ENCODE results near the gene NYNRIN.
A peak's percentile ranks its signal among the peaks of the same experiment; 100 is the strongest.
"Not testable (repeated sequence)": the region's sequence is repeated elsewhere in the genome, so short reads cannot be mapped to it uniquely, and the experiment has no call there.

Gene NYNRIN

GRCh38 chr14:24369907-24370687 lies 28.7 kb upstream of the NYNRIN start:
- no peak for DNase-seq

- DNase-seq, result no peak
Measured at GRCh38 chr14:24370748-24371147, 28.1 kb upstream of the NYNRIN start.

- DNase-seq, result not testable (repeated sequence)
Measured at GRCh38 chr14:24371605-24372004, 27.2 kb upstream of the NYNRIN start.

- peak; percentile 5 for DNase-seq
Measured at GRCh38 chr14:24372701-24373416, 25.9 kb upstream of the NYNRIN start.

GRCh38 chr14:24376448-24377070 lies 22.2 kb upstream of the NYNRIN start:
- DNase-seq, result no peak

DNA sequence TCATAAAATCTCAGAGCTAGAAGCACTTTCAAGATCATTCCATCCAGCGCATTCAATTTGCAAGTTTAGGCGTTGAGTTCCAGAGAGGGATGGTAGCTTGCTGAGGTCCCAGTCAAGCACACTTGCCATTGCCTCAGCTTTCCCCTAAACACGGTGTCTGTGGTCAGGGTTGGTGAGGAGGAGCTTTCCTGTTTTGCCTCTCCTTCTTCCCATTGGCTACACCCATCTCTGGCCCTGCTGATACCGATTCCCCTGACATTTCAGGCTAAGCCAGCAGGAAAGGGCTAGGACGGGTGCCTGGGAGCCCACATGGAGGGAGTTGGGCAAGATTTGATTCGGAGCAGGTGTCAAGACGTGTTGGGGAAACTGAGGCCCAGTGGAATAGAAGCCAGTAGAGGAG lies 21.7 kb upstream of the NYNRIN start:
- DNase-seq, result no peak

DNA sequence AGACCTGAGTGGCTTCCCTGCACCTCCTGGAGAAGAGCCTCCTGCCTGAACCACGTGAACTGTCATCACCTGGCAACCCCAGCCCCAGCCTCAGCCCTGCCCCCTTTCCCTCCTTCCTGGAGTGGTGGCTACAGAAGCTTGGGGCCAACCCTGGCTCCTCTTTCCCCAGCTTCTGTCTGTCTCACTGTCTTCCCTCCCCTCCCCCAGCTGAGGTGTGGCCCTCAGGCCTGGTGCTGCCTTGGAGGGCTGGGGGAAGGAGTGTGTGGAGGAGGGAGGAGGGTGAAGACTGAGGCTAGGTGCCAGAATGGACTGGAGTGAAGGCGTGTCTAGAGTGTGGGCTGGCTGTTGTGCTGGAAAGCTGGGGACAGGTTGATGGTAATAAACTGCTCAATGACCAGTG lies 21.1 kb upstream of the NYNRIN start:
- no peak for DNase-seq

DNA sequence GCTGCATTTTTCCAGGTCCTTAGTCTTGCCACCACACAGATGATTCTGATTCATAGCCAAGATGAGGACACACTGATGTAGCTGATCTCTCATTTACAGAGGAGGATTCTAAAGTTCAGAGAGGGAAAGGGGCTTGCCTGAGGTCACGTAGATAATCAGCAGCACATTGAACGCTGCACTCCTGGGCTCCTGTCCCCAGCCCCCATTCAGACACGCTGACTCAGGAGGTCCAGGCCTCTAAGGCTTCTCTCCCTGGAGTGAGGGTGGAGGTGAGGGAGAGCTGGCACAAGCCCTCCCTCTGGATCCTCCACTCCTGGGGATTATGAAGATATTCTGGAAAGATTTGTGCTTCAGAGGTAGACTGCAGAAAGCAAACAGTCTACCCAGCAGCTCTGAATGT lies 20.5 kb upstream of the NYNRIN start:
- DNase-seq, result no peak

DNA sequence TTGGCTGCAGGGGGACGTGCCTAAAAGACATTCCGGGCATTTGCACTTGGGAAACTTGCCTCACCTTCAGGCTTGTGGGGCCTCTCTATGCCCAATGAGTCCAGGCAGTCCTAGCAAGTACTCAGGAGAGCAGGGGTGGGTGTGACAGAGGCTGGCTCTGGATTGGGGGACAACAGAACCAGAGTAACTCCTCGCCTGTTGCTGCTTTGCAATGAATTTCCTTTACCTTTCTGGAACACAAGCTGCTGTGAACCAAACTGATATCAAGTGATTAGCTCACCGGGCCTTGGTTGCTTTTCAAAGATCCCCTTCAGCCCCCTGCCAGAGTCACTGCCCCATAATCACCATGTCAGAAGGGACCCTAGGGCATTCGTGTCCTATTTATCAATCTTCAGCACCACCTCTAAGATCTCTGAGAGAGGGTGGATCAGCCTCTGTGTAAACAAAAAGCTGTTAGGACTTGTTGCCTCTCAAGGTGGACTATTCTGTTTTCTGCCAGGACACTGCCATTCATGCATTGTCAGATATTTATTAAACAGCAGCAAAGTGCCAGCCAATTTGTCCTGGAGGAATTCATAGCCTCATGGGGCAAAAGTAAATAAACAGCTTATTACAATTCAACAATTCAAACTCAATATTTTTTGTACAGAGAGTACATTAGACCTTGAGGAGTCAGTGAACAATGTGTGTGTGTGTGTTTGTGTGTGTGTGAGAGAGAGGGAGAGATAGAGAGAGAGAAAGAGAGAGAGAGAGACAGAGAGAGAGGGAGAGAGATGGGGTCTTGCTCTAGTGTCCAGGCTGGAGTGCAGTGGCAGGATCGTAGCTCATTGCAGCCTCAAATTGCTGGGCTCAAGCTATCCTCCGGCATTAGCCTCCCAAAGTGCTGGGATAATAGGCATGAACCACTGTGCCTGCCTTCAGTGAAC lies 19.6 kb upstream of the NYNRIN start:
- DNase-seq, result no peak

DNA sequence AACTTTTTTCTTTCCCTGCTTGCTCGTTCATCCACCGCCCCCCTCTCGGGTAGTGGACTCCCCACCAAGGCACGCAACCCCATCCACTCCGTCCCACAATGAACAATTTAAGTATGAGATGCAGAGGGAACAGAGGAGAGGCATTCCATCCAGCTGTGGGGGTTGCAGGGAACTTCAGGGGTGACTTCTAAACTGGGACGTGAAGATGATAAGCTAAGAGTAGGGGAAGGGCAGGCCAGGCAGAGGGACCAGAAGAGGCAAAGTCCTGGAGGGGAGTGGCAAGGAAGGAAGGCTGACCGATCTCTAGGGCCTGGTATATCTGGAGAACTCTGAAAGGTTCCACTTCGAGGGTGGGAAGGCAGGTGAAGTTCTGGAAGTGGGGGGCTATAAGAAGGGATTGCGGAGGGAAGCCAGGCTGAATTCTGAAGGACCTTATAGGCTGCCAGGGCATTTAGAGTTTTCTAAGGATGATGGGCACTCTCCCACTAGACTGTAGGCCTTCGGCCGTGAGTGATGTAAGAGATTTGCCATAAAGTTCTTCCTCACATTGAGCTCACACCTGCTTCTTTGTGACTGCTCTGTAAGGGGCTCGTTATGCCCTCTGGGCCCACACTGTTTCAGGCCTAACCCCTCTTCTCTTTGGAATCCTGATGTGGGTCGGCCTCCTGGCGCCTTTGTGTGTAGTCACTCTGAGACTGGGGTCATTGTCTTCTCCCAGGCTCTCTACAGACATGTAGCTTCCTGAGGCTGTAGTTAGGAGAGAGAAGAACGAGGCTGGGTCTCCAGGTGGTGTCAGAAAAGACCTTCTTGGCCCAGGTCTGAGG lies 18.7 kb upstream of the NYNRIN start:
- no peak for DNase-seq

DNA sequence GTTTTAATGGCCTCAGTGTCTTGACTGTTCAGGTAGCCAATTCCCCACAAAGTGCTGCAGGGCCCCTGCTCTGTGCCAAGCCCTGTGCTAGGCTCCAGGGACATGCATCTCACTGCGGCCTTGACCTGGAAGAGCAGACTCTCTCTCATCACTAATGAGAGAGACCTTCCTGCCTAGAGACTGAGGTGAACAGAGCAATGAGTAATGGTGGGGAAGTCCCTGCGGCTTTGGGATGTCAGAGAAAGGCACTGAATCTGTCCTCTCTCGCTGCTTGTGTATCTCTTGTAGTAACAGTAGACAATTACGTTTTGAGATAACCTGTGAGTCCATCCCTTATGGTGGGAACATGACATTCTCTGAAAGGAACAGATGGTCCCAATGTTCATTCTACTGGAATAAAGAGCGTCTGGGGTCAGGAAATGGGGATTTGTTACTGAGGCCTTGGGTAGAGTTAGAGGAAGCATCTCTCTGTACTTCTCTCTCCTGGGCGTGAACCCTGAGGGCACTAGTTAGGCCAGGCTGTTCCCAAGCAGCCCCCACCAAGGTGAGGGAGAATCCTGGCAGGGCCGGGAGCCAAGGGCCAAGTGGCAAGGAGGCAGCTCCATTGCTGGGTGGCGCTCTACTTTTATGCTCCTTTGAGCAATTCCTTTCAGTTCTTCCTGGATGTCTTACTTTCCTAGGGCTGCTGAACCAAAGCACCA lies 17.3 kb upstream of the NYNRIN start:
- no peak for DNase-seq

DNA sequence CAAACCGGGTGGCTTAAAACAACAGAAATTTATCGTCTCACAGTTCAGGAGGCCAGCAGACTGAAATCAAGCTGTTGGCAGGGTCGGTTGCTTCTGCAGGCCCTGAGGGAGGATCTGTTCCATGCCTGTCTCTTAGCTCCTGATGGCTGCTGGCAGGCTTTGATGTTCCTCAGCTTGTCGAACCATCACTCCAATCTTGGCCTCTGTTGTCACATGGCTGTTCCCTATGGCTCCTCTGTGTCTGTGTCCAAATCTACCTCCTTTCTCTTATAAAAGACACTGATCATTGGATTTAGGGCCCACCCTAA lies 16.8 kb upstream of the NYNRIN start:
- no peak for DNase-seq

DNA sequence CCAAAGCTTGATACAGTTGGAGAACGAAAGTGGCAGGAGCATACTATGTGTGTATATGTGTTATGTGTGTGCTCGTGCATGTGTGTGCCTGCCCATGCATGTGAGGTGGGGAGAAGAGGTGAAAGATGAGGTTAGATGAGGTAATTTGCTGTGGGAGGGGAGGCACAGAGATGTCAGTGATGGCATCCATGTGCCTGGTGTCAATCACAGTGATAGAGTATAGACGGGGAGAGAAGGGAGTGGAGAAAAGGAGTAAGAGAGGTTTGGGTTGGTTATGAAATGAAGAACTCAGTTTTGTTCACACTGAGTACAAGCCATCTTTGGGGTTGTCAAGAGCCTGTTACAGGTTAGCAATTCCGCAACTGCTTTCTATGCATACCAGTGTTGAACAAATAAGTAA lies 14.6 kb upstream of the NYNRIN start:
- DNase-seq, result no peak

DNA sequence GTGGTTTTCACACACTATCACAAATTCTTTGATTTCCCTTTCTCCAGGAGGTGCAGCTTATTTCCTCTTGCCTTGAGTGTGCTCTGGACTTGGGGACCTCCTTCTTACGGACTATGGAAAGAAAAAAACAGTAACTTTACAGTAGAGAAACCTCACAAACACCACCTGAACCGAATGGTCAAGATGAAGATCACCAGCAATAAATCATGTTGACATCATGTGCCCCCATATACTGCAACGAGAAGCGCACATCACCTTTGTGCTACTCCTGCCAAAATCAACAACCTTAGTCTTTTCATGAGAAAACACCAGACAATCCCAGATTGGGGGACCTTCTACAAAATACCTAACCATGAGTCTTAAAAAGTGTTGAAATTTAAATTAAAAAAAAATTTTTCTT lies 13.3 kb upstream of the NYNRIN start:
- no peak for DNase-seq

DNA sequence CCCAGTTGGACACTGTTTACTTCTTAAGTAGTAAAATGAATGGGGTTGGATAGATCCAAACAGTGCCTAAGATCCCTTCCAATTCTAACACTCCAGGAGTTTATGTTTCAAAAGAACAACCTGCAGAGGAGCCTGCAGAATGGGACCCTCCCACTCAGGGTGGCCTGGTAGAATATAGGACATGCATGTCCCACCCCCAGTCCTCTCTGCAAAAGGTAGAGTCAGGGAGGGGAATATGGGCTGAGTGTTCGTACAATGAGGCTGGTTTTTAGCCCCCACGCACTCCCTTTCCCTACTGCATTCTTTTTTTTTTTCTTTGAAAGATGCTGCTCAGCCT lies 11.8 kb upstream of the NYNRIN start:
- DNase-seq, result no peak

DNA sequence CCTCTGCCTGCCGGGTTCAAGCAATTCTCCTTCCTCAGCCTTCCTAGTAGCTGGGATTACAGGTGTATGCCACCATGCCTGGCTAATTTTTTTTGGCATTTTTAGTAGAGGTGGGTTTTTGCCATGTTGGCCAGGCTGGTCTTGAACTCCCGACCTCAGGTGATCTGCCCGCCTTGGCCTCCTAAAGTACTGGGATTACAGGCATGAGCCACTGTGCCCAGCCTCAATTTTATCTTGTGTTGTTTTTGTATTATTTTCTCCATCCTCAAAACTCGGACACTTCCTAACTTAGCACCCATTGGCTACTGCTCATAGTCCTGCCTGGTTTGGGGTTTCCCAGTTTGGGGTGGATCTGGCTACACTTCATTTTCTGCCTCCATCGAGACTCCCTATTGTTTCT lies 11.2 kb upstream of the NYNRIN start:
- DNase-seq, result not testable (repeated sequence)

DNA sequence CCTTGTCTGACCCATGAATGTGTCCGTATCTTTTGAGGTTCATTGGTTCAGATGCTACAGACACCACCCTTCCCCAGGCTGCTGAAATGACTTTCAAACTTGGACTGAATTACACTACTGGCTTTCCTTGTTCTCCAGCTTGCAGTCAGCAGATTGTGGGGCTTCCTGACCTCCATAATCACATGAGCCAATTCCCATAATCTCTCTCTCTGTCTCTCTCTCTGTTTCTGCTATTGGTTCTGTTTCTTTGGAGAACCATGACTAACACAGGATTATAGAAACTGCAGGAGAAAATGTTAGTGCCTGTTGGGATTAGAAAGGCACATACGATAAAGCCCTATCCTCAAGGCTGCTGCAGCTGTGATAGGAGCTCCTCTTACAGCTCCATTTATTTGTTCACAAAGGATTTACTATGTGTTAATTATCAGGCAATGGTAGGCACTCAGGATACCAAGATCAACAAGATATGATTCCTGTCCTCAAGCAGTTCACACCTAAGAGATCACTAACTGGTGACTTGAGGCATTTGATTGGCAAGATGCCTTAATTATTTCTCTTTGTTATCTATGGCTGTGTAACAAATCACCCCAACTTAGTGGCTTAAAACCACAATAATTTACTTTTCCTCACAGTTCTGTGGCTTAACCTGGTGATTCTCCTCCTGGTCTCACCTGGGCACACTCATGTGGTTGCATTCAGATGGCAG lies 10.2 kb upstream of the NYNRIN start:
- no peak for DNase-seq

GRCh38 chr14:24389226-24389848 lies 9.5 kb upstream of the NYNRIN start:
- no peak for DNase-seq

GRCh38 chr14:24390701-24391468 lies 7.9 kb upstream of the NYNRIN start:
- DNase-seq, result no peak
